HG02973 (cell line): ENCODE measurements around the gene JMY.

Experiments used
- ATAC-seq: cut with Tn5 transposase; IDR thresholded peaks from one replicate; pipeline ENCODE4 v1.9.1; 2021; ENCODE audit warnings: moderate library complexity; ENCODE audit not compliant: unreplicated experiment

The JMY gene, protein sequence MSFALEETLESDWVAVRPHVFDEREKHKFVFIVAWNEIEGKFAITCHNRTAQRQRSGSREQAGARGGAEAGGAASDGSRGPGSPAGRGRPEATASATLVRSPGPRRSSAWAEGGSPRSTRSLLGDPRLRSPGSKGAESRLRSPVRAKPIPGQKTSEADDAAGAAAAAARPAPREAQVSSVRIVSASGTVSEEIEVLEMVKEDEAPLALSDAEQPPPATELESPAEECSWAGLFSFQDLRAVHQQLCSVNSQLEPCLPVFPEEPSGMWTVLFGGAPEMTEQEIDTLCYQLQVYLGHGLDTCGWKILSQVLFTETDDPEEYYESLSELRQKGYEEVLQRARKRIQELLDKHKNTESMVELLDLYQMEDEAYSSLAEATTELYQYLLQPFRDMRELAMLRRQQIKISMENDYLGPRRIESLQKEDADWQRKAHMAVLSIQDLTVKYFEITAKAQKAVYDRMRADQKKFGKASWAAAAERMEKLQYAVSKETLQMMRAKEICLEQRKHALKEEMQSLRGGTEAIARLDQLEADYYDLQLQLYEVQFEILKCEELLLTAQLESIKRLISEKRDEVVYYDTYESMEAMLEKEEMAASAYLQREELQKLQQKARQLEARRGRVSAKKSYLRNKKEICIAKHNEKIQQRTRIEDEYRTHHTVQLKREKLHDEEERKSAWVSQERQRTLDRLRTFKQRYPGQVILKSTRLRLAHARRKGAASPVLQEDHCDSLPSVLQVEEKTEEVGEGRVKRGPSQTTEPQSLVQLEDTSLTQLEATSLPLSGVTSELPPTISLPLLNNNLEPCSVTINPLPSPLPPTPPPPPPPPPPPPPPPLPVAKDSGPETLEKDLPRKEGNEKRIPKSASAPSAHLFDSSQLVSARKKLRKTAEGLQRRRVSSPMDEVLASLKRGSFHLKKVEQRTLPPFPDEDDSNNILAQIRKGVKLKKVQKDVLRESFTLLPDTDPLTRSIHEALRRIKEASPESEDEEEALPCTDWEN

DNA sequence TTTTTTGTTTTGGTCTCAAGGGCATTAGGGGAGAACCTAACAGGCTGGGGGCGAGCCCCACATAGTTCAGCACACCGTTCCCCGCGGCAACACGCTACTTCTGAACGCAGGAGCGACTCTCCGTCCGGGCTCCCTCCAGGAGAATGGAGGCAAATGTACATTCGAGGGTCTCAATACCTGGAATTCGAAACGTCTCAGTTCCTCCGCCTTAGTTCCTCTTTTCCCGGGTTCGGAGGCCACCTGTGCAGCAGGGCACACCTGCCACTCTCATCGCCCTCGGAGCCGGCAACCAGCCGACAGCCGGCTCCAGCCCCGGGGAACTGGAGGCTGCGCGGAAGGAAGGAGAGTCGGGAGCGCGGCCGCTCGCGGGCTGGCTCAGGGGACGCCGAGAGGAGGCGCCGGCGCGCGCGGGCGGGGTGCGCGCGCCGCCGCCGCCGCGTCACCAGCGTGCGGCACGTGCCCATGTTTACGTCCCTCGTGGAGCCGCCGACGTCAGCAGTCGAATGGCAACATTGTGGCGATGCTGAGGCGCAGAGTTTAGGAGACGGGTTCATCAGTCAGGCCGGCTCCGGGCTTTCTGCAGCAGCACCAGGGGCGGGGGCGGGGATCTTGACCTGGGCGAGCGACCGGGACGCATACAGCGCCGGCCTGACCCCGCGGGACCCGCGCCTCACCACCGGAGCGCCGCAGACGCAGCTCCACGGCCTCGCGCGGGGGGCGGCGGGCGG, at the start of gene JMY:
Gene JMY (plus strand): TSS at position 498 of the 728 bp plus-strand sequence. CDS start 520 bp downstream, outside the sequence.
- ATAC-seq, result peak; percentile 60

DNA sequence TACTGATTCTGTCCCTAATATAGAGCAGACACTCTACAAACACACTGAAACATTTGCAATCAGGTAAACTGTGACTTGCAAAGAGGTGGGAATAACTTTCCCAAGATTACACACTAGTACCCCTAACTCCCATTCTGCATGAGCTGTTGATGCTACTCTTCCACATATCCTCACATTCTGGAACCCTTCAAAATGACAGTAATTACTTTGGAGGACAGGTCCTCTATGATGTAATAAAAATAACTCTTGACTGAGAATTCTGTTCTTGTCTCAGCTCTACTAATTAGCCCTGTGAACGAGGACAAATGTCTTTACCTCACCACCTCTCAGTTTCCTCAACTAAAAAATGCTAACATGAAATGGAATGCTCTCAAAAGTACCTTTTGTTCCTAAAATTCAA, 49.5 kb upstream of the JMY start:
- no peak for ATAC-seq

DNA sequence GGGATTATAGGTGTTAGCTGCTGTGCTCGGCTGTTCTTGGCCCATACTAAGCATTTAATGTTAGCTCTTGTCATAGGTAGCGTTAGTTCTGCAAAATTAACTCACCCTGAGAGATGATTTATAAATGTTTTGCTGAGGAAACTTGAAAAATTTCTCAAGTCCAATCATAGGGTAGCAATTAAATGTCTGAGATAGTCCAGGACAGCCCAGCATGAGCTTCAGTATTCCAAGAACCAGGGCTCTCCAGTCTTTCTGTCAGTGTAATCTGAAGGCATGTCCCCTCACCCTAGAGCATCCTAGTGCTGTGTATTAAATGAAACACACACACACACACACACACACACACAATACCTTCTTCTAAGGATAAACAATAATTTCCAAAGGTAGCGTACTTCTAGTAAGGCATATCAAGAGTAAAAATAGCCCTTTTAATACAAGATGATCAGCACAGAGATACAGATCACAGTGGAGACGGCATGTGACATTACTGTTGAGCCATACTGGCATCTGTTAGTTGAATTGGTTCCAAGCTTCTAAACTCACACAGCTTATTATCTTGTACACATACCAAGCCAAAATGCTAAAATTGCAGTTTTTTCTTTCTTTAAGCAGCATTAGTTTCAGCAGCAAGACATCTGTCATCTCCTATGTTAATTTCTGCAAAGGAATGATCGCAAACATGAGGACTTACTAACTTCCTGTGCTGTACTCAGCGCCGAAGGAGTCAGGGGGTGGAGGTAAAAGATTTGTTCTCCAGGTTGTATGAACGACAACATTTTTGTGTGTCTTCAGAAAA, 46.3 kb upstream of the JMY start:
- no peak for ATAC-seq

DNA sequence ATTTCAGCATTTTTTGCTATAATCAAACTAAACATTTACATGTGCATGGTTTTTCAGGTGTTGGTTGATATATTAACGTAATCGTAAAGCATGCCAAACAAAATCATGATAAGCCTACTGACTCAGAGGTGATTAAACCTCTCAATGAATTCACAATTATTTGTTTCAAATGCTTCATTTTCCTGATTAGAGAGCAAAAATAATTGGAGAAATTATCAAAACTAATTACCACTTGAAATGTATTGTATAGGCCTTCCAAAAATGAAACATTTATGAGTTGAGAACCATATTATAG, 45.7 kb upstream of the JMY start:
- no peak for ATAC-seq

DNA sequence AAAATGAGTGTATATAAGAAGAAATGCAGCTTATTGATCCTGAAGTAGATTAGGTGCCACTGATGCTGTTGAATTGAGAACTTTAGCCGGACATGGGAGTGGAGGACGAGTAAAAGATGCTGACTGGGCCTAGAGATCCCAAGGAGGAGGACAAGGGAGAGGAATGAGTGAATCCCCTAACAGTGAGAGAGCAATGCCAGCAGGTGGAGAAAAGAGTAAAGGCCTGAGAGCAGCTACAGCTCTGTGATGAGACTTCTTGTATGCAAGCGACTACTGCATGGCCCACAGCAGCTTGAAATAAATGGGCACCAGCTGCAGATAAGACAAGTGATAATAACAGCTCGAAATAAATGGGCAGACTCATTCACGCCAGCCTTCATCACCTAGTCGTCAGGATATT, 44.5 kb upstream of the JMY start:
- ATAC-seq, result no peak

DNA sequence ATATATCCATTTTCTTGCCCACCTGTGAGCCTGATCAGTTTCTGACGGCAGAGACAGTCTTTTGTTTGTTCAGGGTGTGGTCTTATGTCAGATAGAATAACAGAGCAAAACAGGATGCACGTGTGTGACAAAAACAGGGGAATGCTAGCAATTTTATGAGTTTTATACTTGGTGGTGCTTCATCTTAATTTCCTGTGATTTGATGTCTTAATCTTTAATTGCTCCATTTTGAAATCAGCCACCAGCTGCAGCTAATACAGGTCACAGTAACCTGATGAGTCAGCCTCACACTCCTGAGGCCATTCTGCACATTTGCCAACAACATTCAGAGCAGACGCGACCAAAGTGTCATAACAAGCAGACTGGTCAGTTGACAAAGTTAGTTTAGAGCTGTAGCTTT, 42.3 kb upstream of the JMY start:
- ATAC-seq, result no peak

DNA sequence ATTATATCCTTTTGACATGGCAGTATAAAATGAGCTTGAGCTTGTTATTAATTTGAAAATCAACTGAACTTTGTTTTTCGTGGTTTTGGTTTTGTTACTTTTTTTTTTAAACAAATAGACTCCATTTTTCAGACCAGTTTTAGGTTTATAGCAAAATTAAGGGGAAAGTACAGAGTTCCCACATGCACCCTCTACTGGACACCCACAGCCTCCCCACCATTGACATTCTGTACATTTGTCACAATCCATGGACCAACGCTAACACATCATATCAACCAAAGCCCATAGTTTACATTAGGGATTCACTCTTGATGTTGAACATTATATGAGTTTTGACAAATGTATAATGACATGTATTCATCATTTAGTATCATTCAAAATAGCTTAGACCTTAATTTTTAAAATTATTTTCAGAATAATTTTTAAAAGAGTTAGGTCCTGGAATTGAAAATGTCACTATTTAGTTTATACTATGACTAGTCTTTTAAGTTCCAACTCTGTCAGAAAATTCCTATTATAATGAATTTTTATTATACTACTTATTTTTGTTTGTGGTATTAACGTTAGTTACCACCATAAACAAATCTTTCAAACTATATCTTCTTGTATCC, 35.3 kb upstream of the JMY start:
- ATAC-seq, result no peak

DNA sequence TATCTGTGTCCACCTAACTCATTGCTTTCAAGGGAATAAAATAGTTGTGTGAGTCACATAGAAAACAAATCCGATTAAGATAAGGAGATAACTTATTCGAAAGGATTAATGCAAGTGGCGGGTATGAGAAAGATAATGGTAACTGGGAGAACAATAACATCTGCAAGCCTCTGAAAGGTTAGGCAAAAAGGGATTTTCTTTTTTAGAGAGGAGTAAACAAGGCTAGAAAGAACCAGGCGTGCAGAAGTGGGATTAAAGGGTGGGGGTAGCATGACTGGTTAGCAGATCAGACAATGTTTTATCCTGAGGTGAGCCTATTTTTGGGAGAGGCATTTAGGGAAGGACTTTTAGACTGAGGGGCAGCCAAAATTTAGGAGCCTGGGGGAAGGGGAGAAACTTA, 34.7 kb upstream of the JMY start:
- no peak for ATAC-seq

DNA sequence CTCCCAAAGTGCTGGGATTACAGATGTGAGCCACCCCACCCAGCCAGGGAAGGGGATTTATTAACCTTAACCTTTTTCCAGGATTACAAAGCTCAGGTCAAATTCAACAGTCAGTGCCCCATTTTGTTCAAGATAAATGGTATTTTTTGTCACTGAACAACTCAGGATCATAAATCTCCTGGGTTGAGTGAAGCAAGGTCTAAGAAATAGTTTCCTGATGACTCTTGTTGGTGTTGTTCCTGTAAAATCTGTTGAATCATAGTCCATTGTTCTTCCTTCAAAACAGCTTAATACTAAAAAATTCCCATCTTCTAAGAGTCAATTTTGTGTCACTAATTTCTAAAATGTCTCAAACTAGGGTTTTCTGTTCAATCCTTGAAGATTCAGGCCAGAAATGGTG, 33.9 kb upstream of the JMY start:
- no peak for ATAC-seq

DNA sequence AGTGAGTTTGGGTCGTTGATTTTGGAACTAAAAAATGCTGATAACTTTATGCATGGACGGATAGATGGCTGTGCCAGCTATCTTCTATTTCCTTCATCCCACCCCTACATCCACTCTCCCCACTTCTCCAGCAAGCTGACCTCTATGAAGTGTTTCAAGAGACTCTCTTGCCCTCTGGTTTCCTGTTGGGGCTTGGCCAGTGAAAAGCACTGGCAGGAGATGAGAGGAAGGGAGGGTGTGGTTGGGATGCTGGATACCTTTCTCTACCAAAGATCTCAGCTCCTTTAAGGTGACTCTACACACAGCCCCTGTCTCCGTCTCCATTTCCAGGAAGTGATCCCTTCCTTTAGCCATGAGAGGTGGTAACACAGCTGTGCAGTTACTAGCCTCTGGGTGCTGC, 30.0 kb upstream of the JMY start:
- ATAC-seq, result no peak

DNA sequence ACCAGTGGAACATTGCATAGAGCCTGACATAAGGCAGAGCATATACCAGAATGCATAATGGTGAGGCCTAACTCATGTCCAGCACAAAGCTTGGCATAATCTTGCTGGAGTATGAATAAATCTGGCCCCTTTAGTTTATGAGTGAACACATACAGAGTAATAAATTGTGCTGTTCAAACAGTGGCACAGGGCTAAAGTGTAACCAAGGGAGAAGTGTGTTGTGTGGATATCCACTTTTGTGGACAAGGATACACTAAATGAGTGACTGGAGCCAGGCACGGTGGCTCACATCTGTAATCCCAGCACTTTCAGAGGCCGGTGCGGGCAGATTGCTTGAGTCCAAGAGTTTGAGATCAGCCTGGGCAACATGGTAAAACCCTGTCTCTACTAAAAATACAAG, 29.4 kb upstream of the JMY start:
- no peak for ATAC-seq

DNA sequence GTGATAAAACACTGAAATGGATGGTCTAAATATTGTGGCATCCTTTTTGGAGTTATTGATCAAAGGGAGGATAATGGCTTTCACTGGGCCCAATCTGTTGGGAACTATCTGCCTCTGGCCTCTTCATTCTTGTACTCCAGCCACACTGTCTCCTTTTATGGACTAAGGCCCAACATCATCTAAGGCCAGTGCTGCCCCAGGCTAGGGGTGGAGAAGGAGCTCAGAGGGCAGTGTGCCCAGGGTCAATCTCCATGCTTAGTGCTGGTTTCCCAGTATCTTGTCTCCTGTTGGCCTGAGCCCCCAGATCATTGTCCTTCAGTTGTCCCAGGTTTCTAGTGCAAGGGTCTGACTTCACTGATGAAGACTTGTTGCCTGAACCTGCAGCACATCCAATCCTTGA, 26.4 kb upstream of the JMY start:
- no peak for ATAC-seq

DNA sequence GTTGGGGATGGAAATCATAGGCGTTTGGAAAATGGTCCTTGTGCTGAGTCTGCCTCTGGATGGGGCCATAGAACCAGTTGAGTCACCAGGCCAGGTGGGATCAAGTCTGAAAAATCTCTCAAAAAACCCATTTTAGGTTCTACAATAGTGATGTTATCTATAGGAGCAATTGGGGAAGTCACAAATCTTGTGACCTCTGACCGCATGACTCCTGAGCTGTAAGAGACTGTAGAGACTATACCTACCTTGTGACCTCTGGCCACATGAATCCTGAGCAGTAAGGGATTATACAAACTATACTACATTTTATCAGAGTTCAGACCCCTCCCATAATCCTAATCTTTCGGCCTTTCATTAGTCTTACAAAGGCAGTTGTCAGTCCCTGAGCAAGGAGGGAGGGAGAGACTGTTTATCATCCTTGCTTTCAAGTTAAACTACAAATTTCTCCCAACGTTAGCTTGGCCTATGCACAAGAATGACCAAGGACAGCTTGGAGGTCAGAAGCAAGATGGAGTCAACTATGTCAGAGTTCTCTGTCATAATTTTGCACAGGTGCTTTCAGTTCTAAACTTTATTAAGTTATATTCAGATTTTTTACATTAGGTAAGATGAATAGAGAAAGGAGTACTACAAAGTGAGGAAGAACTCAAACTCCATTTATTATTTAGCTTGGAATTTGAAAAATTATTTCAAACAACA, 11.5 kb upstream of the JMY start:
- no peak for ATAC-seq

DNA sequence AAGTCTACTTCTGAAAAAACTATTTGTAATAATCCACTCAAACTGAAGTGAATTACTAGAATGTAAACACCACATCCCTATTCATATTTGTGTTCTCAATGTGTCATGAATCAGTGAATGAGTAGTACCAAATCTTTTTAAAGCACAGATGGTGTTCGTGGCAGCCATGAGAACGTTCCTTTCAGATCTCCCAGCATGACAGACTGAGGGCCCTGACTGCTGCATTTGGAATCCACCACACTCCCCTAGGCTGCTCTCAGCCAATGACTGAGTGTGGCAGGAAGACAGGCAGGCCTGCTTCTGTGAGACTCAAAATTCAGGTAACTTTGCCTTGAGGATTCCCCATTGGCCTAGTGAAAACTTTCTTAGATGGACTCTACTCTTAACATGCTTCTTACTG, 10.9 kb upstream of the JMY start:
- no peak for ATAC-seq

DNA sequence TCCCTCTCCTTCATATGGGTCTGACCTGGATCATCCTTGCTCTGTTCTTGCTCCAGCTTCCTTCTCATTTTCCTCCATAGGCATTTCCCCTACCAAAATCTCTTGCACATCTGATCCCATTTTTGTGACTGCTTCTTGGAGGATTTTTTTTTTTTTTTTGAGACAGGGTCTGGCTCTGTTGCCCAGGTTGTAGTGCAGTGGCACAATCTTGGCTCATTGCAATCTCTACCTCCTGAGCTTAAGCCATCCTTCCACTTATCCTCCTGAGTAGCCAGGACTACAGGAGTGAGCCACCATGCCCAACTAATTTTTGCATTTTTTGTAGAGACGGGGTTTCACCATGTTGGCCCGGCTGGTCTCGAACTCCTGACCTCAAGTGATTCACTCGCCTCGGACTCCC, 10.5 kb upstream of the JMY start:
- ATAC-seq, result no peak

DNA sequence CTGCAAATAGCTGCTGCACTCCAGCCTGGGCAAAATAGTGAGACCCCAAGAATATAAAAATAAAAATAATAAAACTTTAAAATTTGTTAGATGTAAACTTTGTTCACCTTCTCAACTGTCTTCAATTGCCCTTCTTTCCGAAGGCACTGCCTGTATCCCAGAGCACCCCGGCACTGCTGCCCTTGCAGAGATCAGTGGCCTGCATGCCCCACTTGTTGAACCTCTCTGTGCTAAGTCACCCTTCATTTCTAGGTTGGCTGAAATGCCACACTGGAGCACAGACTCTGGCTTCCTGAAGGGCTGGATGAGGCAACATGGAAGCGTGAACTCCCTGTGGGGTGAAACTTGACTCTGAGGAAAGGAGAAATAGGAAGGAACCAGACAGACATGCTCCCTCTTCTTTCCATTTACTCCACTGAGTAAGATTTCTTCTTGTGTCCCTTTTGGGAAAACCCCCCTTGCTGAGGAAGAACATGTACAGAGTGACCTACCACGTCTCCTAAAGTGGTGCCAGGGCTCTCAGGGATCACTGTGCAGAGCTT, 8.4 kb upstream of the JMY start:
- ATAC-seq, result no peak

DNA sequence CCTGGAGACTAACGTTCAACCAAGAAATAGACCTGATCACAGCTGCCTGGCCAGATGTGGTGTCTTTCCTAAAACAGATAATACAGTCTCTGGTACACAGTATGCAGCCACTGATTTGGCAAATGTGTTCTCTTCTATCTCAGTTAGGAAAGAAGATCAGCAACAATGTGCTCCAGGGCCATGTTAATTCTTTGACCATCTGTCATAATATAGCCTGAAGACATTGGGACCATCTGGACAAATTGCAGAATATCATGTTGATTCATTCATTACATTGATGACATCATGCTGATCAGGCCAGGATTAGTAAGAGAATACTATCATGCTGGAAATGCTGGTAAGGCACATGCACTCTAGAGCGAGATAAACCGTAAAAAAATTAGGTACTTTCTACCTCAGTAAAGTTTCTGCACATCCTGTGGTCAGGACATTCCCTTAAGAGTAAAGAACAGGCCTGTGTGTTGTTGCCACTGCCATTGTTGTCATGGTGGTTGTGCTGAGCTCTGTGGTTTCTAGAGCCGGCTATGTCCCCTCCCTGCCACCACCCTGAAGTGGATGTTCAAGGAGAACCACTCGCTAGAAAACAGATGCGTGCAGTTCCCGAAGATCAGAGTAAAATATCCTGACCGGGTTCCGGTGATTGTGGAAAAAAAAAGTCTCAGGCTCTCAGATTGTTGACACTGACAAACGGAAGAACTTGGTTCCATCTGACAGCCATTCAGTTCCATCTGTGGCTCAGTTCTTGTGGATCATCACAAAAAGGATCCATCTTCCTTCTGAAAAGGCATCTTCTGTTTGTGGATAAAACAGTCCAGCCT, 6.4 kb upstream of the JMY start:
- peak; percentile 78 for ATAC-seq

DNA sequence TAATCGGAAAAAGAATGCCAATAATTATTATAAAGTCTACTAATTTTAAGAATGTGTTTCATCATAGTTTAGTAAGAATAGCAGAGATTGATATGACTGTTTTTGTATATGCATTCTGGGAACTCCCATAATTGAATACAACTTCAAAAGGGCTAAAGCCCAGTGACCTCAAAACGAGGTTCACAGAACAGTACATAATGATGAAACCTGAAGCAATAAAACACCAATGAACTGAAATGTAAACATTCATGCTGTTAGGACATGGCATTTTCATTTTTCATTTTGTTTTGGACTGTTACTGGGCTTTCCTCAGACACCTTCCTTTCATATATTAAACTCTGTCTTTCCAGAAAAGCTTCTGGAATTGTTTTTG, 684 bp upstream of the JMY start:
- ATAC-seq, result no peak
